GM18858 (cell line): ENCODE results near the gene PCDHGA12.
"Not testable (repeated sequence)": the region's sequence is repeated elsewhere in the genome, so short reads cannot be mapped to it uniquely, and the experiment has no call there.

Experiments
- ATAC-seq: cut with Tn5 transposase; IDR thresholded peaks from one replicate; pipeline ENCODE4 v1.9.1; 2021; ENCODE audit not compliant: unreplicated experiment

The PCDHGA12 gene

GRCh38 chr5:141407790-141408505 lies 22.4 kb upstream of the PCDHGA12 start, which contains the start of gene PCDHGB6:
PCDHGB6 (plus strand) TSS chr5:141408021; CDS start chr5:141408203, 182 bp downstream.
- not testable (repeated sequence) for ATAC-seq

- ATAC-seq = no peak
These were observed 20.6 kb upstream of the PCDHGA12 start for GRCh38 chr5:141409598-141410306.

GRCh38 chr5:141411575-141411974 lies 18.7 kb upstream of the PCDHGA12 start:
- no peak for ATAC-seq

- peak; percentile 68 for ATAC-seq
These were observed 17.3 kb upstream of the PCDHGA12 start, which contains the start of gene PCDHGA10 for GRCh38 chr5:141412854-141413539. PCDHGA10 (plus strand) TSS chr5:141412987; CDS start chr5:141413176, 189 bp downstream.

- ATAC-seq = no peak
These were observed 16.7 kb upstream of the PCDHGA12 start for GRCh38 chr5:141413540-141414069.

- not testable (repeated sequence) for ATAC-seq
These were observed 15.6 kb upstream of the PCDHGA12 start for GRCh38 chr5:141414548-141415274.

GRCh38 chr5:141415275-141415618 lies 15.1 kb upstream of the PCDHGA12 start:
- ATAC-seq = not testable (repeated sequence)

- ATAC-seq = peak; percentile 65
These were observed 12.7 kb upstream of the PCDHGA12 start, which contains the start of gene PCDHGB7 for GRCh38 chr5:141417494-141418172. PCDHGB7 (plus strand) TSS chr5:141417677; CDS start chr5:141417860, 183 bp downstream.

- ATAC-seq = no peak
These were observed 11.0 kb upstream of the PCDHGA12 start for GRCh38 chr5:141419074-141419880.

GRCh38 chr5:141420855-141421488 lies 9.3 kb upstream of the PCDHGA12 start, which contains the start of gene PCDHGA11:
PCDHGA11 (plus strand) TSS chr5:141421051; CDS start chr5:141421228, 177 bp downstream.
- no peak for ATAC-seq

- no peak for ATAC-seq
These were observed 8.8 kb upstream of the PCDHGA12 start for GRCh38 chr5:141421489-141421855.

GRCh38 chr5:141422742-141423291 lies 7.5 kb upstream of the PCDHGA12 start:
- no peak for ATAC-seq

GRCh38 chr5:141427783-141428426 lies 2.4 kb upstream of the PCDHGA12 start:
- ATAC-seq = no peak

- ATAC-seq = no peak
These were observed 979 bp downstream of the PCDHGA12 start for GRCh38 chr5:141431286-141431685.

- ATAC-seq = not testable (repeated sequence)
These were observed 2.0 kb downstream of the PCDHGA12 start for GRCh38 chr5:141432308-141432707.

GRCh38 chr5:141432726-141433125 lies 2.4 kb downstream of the PCDHGA12 start:
- ATAC-seq = not testable (repeated sequence)

GRCh38 chr5:141434006-141434405 lies 3.7 kb downstream of the PCDHGA12 start:
- no peak for ATAC-seq

GRCh38 chr5:141437221-141437620 lies 6.9 kb downstream of the PCDHGA12 start:
- no peak for ATAC-seq
